Activated CD8-positive, alpha-beta T cell treated with anti-CD3 and anti-CD28 coated beads for 36 hours (primary cell): ENCODE measurements around the gene KDSR. TPM values are rescaled to one million over a fixed set of nuclear protein-coding genes. Genes with fewer than 3 reads are reported as not detected.
"Not testable (repeated sequence)": the region's sequence is repeated elsewhere in the genome, so short reads cannot be mapped to it uniquely, and the experiment has no call there.

Source experiments
- ATAC-seq: fragments of 200-7000 bp; cut with Tn5 transposase; one replicate; pipeline ENCODE4 v1.10.0; 2021; ENCODE audit warnings: mild to moderate bottlenecking, moderate library complexity
- CTCF ChIA-PET: fragments of 350-600 bp; sonication (Branson Sonifier 250); formaldehyde crosslinking; loops from one replicate; lab custom pipeline; 2021; ENCODE audit warnings: antibody characterized with exemption; lab: Charles Lee
- POLR2A ChIA-PET: fragments of 350-600 bp; sonication (Branson Sonifier 250); formaldehyde crosslinking; loops from one replicate; lab custom pipeline; 2021; ENCODE audit warnings: antibody characterized with exemption; lab: Charles Lee
- DNase-seq: peaks from one replicate; pipeline ENCODE4 v3.0.0-alpha.2; 2020
- H3K27ac Mint-ChIP-seq: one replicate; pipeline ENCODE4 v1.8.0; 2021; ENCODE audit warnings: mild to moderate bottlenecking, mixed read lengths
- H3K27me3 Mint-ChIP-seq: one replicate; pipeline ENCODE4 v1.8.0; 2021; ENCODE audit warnings: mixed read lengths
- H3K36me3 Mint-ChIP-seq: one replicate; pipeline ENCODE4 v1.8.0; 2021; ENCODE audit warnings: low read depth, mixed read lengths
- H3K4me1 Mint-ChIP-seq: one replicate; pipeline ENCODE4 v1.8.0; 2021; ENCODE audit warnings: low read depth, mixed read lengths
- H3K4me3 Mint-ChIP-seq: one replicate; pipeline ENCODE4 v1.8.0; 2021; ENCODE audit warnings: mild to moderate bottlenecking, moderate library complexity, mixed read lengths
- H3K9me3 Mint-ChIP-seq: one replicate; pipeline ENCODE4 v1.8.0; 2021; ENCODE audit warnings: mixed read lengths
- CTCF ChIP-seq: fragments of 200-600 bp; IDR thresholded peaks from one replicate; pipeline ENCODE4 v1.8.0; 2022; ENCODE audit warnings: antibody characterized with exemption, mild to moderate bottlenecking
- intact Hi-C: fragments of 100-400 bp; cut with micrococcal nuclease; formaldehyde crosslinking; loops from one replicate; pipeline ENCODE4 v1.10.0; 2022
- total RNA-seq, 2 experiments: library from RNA; stranded (reverse); gene quantifications; one replicate each; pipeline ENCODE4 v1.2.3, GENCODE V29; 2021

Gene KDSR
- total RNA-seq, 2 experiments from 2014 or later, result 53.4 TPM

- DNase-seq (peak; percentile 49), ATAC-seq (no peak)
- H3K4me1 Mint-ChIP-seq, result peaks cover 27% of the 10 kb centered on the region
- CTCF ChIA-PET, result interaction anchor here (0.7 to 4.6 kb wide), 7 partner anchors 24 to 350 kb away, joined by 3 to 36 read pairs (median 5); no protein-coding TSS in a partner anchor
- POLR2A ChIA-PET, result interaction anchor here (0.7 to 0.9 kb wide), 3 partner anchors 26 to 59 kb away, joined by 3 read pairs; partner anchors contain the start of gene VPS4B
- H3K27ac Mint-ChIP-seq, result no peak overlapping the region
- no peaks in the 10 kb centered on the region for H3K27me3 Mint-ChIP-seq
- no peak for TF ChIP-seq CTCF
- H3K9me3 Mint-ChIP-seq, result peaks cover 13% of the 10 kb centered on the region
- H3K4me3 Mint-ChIP-seq, result no peak overlapping the region
- peaks cover 30% of the 10 kb centered on the region for H3K36me3 Mint-ChIP-seq
- intact Hi-C loops, result no loop called here
Measured at GRCh38 chr18:63363951-63364350, 3.1 kb downstream of the KDSR start.

- DNase-seq, H3K27ac Mint-ChIP-seq, H3K4me3 Mint-ChIP-seq, H3K27me3 Mint-ChIP-seq, intact Hi-C loops, H3K9me3 Mint-ChIP-seq, ATAC-seq: not testable (repeated sequence)
- ChIA-PET CTCF (interaction anchor here (1.0 to 4.6 kb wide), 6 partner anchors 23 to 347 kb away, joined by 3 to 36 read pairs (median 6); no protein-coding TSS in a partner anchor), POLR2A (interaction anchor here (0.7 to 0.9 kb wide), 3 partner anchors 26 to 59 kb away, joined by 3 read pairs; partner anchors contain the start of gene VPS4B)
- H3K4me1 Mint-ChIP-seq, result peaks cover 24% of the 10 kb centered on the region
- H3K36me3 Mint-ChIP-seq, result peaks cover 25% of the 10 kb centered on the region
Measured at GRCh38 chr18:63363420-63363819, 3.6 kb downstream of the KDSR start.

GRCh38 chr18:63356272-63356896, 10.6 kb downstream of the KDSR start:
- no peak for ATAC-seq
- no peak overlapping the region for H3K4me3 Mint-ChIP-seq
- ChIA-PET CTCF (interaction anchor here (0.8 to 2.8 kb wide), 3 partner anchors 17 to 236 kb away, joined by 3 to 17 read pairs (median 3); no protein-coding TSS in a partner anchor), POLR2A (interaction anchor here (0.6 kb wide), 2 partner anchors 60 to 167 kb away, joined by 3 to 4 read pairs; no protein-coding TSS in a partner anchor)
- DNase-seq, result no peak
- no peak overlapping the region for H3K27ac Mint-ChIP-seq
- peaks cover 23% of the 10 kb centered on the region for H3K36me3 Mint-ChIP-seq
- H3K9me3 Mint-ChIP-seq, result no peaks in the 10 kb centered on the region
- intact Hi-C loops, result no loop called here
- no peak for TF ChIP-seq CTCF
- H3K27me3 Mint-ChIP-seq, result no peaks in the 10 kb centered on the region
- H3K4me1 Mint-ChIP-seq, result no peaks in the 10 kb centered on the region

- DNase-seq, result no peak
- ChIA-PET POLR2A (interaction anchor here (0.5 kb wide), 1 partner anchor 324 kb away, joined by 3 read pairs; no protein-coding TSS in a partner anchor), CTCF (interaction anchor here (1.5 to 5.3 kb wide), 3 partner anchors 10 to 333 kb away, joined by 7 to 40 read pairs (median 9); no protein-coding TSS in a partner anchor)
- no peak for TF ChIP-seq CTCF
- Mint-ChIP-seq H3K4me1 (no peaks in the 10 kb centered on the region), H3K9me3 (no peaks in the 10 kb centered on the region), H3K36me3 (peaks cover 33% of the 10 kb centered on the region), H3K27me3 (no peaks in the 10 kb centered on the region), H3K4me3 (no peak overlapping the region), H3K27ac (no peak overlapping the region)
- intact Hi-C loops, result no loop called here
- ATAC-seq, result no peak
Measured at GRCh38 chr18:63350230-63350629, 16.8 kb downstream of the KDSR start.

GRCh38 chr18:63348508-63349136, 18.4 kb downstream of the KDSR start:
- DNase-seq (no peak), ATAC-seq (no peak)
- H3K4me3 Mint-ChIP-seq, result no peak overlapping the region
- POLR2A ChIA-PET, result interaction anchor here (1.3 kb wide), 1 partner anchor 8 kb away, joined by 4 read pairs; no protein-coding TSS in a partner anchor
- intact Hi-C loops, result no loop called here
- H3K27ac Mint-ChIP-seq, result no peak overlapping the region
- H3K36me3 Mint-ChIP-seq, result peaks cover 29% of the 10 kb centered on the region
- H3K9me3 Mint-ChIP-seq, result no peaks in the 10 kb centered on the region
- no peak for TF ChIP-seq CTCF
- CTCF ChIA-PET, result interaction anchor here (1.5 to 5.3 kb wide), 2 partner anchors 8 to 25 kb away, joined by 3 to 40 read pairs; no protein-coding TSS in a partner anchor
- no peaks in the 10 kb centered on the region for H3K27me3 Mint-ChIP-seq
- no peaks in the 10 kb centered on the region for H3K4me1 Mint-ChIP-seq
